DND-41 (cell line): ENCODE results near the gene ZIC4.

ENCODE experiments used
- EZH2 ChIP-seq: IDR thresholded peaks from 3 replicates; pipeline ENCODE4 v1.6.1; 2012; ENCODE audit warnings: borderline replicate concordance, low read depth, mild to moderate bottlenecking, moderate library complexity, low read length, inconsistent platforms; ENCODE audit not compliant: severe bottlenecking
- TF ChIP-seq, protein P1 (sequence below): IDR thresholded peaks from 2 replicates; pipeline ENCODE4 v1.5.1; 2012; ENCODE audit warnings: borderline replicate concordance, low read length, moderate library complexity, mild to moderate bottlenecking; ENCODE audit not compliant: poor library complexity, severe bottlenecking; ENCODE audit errors: extremely low read depth

DNA sequence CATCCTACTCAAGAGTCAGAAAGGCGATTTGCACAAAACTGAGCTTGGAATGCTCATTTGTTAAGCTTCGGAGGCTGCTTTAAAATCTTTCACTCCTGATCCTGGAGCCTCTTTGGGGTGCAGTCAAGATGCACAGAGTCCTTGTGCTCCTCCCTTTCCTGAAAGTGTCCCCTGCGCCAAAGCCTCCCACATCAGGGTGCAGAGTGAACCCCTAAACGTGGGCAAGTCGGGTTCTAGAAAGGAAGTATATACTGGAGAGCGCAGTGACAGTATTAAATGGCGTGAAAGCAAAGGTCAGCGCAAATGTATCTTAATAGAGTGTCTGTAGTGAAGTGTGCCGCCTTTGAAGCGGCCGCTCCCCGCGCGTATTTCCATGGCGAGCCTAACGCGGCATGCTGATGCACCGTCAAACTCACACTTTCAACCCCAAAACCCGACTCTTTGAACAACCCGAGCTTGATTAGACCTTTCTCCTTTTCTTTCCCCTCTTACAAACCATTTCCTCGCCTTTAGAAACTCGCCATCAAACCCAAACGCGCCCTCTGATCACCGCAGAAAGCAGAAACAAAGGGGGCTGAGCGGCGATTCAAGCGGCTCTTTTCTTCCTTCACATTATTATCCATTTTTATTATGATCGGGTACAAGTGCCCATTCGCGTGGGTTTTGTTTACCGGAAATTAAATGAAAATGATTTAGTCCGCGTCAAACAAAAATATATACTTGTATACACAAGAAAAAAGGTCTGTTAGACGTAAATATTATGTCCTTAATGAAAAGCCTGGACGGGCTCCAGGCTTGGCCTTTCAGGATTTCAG is 18.3 kb downstream of the ZIC4 start:
- no peak for TF ChIP-seq EZH2
- TF ChIP-seq, protein P1, sequence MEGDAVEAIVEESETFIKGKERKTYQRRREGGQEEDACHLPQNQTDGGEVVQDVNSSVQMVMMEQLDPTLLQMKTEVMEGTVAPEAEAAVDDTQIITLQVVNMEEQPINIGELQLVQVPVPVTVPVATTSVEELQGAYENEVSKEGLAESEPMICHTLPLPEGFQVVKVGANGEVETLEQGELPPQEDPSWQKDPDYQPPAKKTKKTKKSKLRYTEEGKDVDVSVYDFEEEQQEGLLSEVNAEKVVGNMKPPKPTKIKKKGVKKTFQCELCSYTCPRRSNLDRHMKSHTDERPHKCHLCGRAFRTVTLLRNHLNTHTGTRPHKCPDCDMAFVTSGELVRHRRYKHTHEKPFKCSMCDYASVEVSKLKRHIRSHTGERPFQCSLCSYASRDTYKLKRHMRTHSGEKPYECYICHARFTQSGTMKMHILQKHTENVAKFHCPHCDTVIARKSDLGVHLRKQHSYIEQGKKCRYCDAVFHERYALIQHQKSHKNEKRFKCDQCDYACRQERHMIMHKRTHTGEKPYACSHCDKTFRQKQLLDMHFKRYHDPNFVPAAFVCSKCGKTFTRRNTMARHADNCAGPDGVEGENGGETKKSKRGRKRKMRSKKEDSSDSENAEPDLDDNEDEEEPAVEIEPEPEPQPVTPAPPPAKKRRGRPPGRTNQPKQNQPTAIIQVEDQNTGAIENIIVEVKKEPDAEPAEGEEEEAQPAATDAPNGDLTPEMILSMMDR: no peak
